Right kidney (tissue), 1 donor: ENCODE data around the gene GET3.

Experiments used
- DNase-seq: peaks from one replicate; pipeline ENCODE4 v3.0.0-alpha.2; 2016

GET3 gene

GRCh38 chr19:12778905-12779161, 41.5 kb downstream of the GET3 start:
- DNase-seq = no peak

- DNase-seq = peak; percentile 62
Observed at GRCh38 chr19:12779162-12779993, 42.1 kb downstream of the GET3 start.

DNA sequence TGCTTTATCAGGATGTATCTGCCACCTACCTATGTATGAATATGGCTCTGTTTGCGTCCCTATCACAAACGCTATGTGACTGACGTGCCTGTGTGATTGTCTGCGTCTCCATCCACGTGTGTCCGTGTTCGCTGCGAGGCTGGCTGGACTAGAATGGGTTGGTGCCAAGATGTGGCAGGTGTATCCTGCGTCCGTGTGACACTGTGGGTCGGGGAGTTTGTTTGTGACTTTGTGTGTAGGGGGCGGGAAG, 44.8 kb downstream of the GET3 start:
- DNase-seq = no peak

DNA sequence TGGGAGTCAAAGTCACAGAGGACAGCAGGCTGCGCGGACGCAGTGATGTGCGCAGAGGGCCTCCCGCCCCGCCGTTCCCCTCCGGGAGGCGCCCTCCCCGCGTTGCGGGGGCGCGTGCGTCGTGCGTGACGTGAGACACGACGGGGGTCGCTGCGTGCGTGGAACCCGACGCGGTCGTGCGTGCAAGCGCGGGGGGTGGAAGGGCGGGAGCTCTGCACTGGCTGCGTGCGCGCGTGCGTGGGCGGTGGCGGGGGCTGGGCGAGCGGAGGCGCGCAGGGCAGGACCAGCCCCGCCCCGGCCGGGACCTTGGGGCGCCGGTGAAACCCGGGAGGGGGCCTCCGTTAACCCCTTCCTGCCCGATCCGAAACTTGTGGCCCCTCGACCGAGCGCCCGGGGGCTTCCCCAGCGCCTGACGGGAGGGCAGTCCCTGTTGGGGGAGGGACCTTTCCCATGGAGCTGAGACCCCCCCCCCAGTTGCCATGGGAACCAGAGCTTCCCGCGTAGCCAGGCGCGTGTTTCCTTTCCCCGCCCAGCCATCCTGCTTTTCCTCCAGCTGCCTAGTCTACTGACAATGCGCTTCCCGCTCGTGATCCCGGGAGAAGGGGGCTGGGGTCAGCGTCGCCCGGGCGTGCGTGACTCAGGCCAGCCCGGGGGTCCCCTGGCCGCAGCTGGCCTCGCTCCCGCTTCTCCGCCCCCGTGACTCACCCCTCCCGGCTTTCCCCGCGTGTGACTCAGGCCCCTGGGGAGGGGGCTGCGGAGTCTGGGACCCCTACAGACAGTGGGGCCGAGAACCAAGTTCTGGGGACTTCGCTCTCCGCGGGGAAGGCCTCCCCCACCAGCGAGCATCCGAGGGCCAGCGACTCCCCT, 45.4 kb downstream of the GET3 start:
- peak; percentile 92 for DNase-seq

DNA sequence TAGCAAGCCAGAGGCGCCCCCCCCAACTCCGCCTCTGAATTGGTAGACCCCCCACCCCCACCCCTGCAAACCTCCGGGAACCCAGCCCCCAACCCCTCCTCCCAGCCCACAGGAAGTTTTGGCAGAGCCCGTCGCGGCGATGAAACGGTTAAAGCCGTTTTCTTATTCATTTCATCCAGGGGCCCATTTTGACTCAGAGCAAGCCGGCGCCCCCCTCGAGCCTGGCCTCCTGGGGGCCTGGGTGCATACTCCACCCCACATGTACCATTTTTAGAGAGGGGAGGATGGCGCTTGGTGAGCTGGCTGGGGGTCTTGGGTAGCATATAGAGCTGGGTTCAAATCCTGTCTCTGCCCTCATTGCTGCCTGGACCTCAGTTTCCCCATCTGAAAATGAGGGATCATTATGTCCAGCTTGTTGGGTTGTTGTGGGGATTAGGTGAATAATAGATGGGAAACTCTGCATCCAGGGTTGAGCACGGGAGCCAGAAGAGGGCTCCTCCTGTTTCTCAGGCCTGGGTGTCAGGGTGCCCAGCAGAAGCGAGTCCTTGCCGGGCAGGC, 46.1 kb downstream of the GET3 start:
- no peak for DNase-seq

GRCh38 chr19:12783849-12784393, 46.6 kb downstream of the GET3 start:
- DNase-seq = no peak

DNA sequence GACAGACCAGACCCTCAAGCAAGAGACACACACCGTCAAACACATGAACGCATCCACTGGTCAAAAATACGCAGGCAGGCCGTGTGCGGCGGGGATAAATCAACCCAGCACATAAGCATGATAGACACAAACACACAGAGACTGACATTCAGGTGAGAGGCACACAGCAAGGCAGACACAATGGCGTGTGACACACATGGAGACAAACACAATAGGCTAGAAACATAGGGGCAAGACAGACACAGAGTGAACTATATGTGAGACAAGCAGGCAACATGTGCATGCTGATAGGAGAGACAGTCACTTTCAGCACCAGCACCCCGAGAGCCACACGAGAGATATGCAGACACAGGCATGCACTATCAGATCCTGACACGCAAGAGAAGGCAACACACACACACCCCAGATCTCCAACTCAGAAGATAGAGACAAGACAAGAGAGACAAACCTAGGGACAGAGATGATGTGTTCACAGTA, 47.1 kb downstream of the GET3 start:
- no peak for DNase-seq

- no peak for DNase-seq
Observed at GRCh38 chr19:12784871-12785430, 47.7 kb downstream of the GET3 start.

DNA sequence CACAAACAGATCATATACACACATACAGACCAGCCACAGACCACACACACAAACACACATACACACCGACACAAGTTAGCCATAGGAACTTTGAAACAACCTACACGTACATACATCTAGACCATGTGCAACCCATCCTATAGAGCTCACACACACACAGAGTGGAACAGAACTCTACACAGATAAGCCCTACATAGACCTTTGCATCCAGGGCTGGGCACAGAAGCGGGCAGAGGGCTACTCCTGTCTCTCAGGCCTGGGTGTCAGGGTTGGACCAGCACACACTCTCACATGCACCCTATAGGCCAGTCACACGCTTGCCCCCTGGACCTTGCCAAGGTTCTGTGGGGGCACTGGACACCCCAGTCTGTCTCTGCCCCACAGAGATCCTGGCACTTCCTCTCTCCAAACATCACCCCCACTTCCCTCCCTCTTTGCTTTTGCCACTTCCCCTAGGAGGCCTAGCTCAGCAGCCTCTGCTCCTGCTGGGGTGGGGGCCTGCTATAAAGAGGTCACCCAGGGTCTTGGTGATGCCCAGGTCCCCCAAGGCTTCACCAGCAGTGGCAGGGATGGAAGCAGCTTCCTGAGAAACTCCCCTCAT, 48.2 kb downstream of the GET3 start:
- DNase-seq = peak; percentile 18

DNA sequence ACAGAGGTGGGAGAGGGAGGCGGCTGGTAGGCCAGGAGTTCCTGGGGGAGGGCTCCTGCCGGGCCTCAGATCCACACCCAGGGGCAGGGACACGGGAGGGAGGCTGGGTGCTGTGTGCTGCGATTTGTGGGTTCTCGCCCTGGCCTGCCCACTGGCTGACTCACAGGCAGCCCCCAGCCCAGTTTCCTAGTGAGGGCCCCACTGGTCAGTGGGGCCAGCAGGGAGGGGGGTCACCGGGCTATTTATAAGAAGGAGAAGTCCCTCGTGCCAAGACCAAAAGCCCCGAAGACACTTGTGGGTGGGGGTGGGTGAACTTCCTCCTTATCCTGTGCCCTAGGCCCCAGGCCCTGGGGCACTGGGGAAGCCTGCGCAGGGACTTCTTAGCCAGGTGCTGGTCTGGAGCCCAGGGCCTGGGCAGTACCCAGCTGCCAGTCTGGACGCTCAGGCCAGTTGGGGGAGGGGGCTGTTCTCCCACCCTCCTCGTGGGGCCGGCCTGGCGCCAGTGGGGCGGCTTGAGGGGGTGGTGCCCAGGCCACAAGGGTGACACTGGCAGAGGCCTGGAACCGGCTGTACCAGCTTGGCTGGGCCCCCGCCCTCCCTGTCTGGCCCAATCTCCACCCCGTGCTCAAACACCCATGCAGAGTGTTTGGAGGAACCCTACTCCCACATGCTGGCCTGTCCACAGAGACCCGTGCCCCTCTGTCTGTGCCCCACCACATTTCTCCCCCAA, 49.0 kb downstream of the GET3 start:
- DNase-seq = peak; percentile 50

DNA sequence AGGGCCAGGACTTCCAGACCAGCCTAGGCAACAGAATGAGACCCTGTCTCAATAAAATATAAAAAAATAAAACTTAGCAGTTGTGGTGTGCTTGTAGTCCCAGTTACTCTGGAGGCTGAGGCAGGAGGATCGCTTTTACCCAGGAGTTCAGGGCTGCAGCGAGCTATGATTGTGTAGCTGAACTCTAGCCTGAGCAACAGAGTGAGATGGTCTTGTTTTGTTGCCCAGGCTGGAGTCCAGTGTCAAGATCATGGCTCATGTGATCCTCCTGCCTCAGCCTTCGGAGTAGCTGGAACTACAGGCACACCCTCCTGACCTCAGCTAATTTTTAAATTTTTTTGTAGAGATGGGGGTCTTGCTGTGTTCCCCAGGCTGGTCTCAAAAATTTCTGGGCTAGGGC, 49.7 kb downstream of the GET3 start:
- DNase-seq = no peak

- no peak for DNase-seq
Observed at GRCh38 chr19:12787458-12787857, 50.2 kb downstream of the GET3 start.

GRCh38 chr19:12788042-12788681, 50.9 kb downstream of the GET3 start:
- DNase-seq = peak; percentile 27

- DNase-seq = peak; percentile 71
Observed at GRCh38 chr19:12788682-12789097, 51.4 kb downstream of the GET3 start.

DNA sequence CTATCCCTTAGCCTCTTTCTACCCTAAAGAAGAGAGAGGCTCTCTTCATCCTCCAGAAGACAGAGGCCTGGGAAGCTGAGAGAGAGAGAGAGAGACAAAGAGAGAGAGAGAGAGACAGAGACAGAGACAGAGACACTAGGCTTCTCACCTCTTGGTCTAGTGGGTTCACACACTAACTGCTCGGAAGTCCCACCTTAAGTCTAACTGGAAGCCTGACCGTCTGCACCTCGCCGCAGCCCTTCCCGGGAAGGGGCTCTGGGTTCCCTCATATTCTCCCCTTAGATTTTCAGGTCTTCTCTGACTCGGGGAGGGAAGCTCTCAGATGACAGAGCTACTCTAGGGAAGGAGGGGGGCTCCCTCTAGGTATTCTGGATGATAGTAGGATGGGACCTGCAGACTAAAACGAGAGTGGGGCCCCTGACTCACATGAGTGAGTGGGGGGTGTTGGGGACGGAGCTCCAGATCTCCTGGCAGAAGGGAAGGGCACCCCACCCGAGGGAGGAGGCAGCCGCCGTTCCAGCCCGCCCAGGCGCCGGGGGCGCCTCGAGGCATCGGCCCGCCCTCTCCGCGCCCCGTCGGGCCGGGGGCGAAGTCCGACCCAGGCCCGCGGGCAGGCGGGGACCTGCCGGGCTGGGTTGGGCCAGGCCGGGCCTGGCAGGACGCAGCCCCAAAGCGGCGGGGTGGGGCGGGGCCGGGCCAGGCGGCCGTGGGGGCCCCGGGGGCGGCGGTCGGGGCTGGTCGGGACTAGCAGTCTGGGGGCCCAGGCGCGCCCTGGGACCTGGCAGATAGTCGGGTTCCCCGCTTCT, 52.0 kb downstream of the GET3 start:
- peak; percentile 72 for DNase-seq

DNA sequence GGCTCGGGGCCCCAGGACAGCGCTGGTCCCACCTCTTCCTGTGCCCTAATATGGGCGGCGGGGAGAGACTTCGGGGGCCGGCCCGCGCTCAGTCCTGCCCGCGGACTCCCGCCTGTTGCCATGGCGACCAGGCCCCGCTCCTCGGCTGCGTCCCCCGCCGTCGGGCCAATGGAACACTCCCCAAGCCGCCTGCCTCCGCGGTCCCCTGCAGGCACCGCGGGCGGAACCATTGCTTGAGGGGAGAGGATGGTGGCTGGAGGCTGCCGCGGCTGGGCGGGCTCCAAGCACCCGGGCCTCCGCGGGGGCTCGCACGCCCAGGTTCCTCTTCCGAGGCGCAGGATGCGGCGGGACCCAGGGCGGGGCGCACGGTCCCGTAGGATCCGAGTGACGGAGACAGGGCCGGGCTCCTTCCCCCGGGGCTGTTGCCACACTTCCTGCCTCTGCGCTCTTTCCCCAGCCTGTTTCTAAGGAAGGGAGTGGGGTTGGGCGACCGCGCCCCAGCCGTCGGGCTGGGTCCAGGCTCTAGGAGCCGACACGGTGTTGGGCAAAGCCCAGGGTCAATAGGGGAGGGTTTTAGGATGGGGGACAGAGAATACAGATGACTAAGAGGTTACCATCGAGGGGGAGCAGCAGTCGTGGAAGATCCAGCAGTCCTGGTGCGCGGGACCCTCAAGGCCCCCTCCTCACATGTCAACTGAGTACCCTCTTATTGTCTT, 52.8 kb downstream of the GET3 start:
- DNase-seq = peak; percentile 96

- no peak for DNase-seq
Observed at GRCh38 chr19:12790628-12791344, 53.5 kb downstream of the GET3 start.

DNA sequence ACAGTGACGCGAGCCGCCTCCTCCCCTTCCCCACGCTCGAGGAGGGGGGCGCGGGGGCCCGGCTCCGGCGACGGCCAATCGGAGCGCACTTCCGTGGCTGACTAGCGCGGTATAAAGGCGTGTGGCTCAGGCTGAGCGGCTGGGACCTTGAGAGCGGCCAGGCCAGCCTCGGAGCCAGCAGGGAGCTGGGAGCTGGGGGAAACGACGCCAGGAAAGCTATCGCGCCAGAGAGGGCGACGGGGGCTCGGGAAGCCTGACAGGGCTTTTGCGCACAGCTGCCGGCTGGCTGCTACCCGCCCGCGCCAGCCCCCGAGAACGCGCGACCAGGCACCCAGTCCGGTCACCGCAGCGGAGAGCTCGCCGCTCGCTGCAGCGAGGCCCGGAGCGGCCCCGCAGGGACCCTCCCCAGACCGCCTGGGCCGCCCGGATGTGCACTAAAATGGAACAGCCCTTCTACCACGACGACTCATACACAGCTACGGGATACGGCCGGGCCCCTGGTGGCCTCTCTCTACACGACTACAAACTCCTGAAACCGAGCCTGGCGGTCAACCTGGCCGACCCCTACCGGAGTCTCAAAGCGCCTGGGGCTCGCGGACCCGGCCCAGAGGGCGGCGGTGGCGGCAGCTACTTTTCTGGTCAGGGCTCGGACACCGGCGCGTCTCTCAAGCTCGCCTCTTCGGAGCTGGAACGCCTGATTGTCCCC, 54.2 kb downstream of the GET3 start, which contains the start of gene JUNB:
TSS of gene JUNB (plus strand) at position 142 of the 706 bp plus-strand sequence. CDS start at position 428, 286 bp downstream.
- DNase-seq = peak; percentile 92
